HG02943 (cell line): ENCODE data around the gene SYT9.
"Not testable (repeated sequence)": the region's sequence is repeated elsewhere in the genome, so short reads cannot be mapped to it uniquely, and the experiment has no call there.

Experiments
- ATAC-seq: cut with Tn5 transposase; IDR thresholded peaks from one replicate; pipeline ENCODE4 v1.9.1; 2021; ENCODE audit warnings: mild to moderate bottlenecking, low read depth, moderate library complexity; ENCODE audit not compliant: unreplicated experiment

The SYT9 gene

GRCh38 chr11:7332962-7333361 lies 81.3 kb downstream of the SYT9 start:
- no peak for ATAC-seq

- not testable (repeated sequence) for ATAC-seq
These were observed 83.7 kb downstream of the SYT9 start for GRCh38 chr11:7335442-7335841.

- no peak for ATAC-seq
These were observed 89.8 kb downstream of the SYT9 start for GRCh38 chr11:7341551-7341950.

GRCh38 chr11:7347611-7348431 lies 96.1 kb downstream of the SYT9 start:
- ATAC-seq, result no peak

- ATAC-seq, result no peak
These were observed 97.0 kb downstream of the SYT9 start for GRCh38 chr11:7348432-7349304.

- ATAC-seq, result no peak
These were observed 99.5 kb downstream of the SYT9 start for GRCh38 chr11:7351228-7351627.

- ATAC-seq, result no peak
These were observed 101.4 kb downstream of the SYT9 start for GRCh38 chr11:7353100-7353499.

- ATAC-seq, result no peak
These were observed 113.0 kb downstream of the SYT9 start for GRCh38 chr11:7364660-7365059.

- ATAC-seq, result no peak
These were observed 116.1 kb downstream of the SYT9 start for GRCh38 chr11:7367803-7368202.

GRCh38 chr11:7376386-7376785 lies 124.7 kb downstream of the SYT9 start:
- no peak for ATAC-seq

- no peak for ATAC-seq
These were observed 130.2 kb downstream of the SYT9 start for GRCh38 chr11:7381937-7382336.

- ATAC-seq, result no peak
These were observed 131.7 kb downstream of the SYT9 start for GRCh38 chr11:7383406-7383805.

- no peak for ATAC-seq
These were observed 133.0 kb downstream of the SYT9 start for GRCh38 chr11:7384691-7385090.

GRCh38 chr11:7385532-7385931 lies 133.8 kb downstream of the SYT9 start:
- ATAC-seq, result no peak

GRCh38 chr11:7413961-7414915 lies 162.5 kb downstream of the SYT9 start:
- ATAC-seq, result no peak

- ATAC-seq, result no peak
These were observed 163.5 kb downstream of the SYT9 start for GRCh38 chr11:7414973-7415817.

- no peak for ATAC-seq
These were observed 164.4 kb downstream of the SYT9 start for GRCh38 chr11:7416080-7416479.

- ATAC-seq, result no peak
These were observed 165.6 kb downstream of the SYT9 start for GRCh38 chr11:7417328-7417727.

- no peak for ATAC-seq
These were observed 166.4 kb downstream of the SYT9 start for GRCh38 chr11:7418061-7418460.

- ATAC-seq, result no peak
These were observed 167.2 kb downstream of the SYT9 start for GRCh38 chr11:7418906-7419305.
